HEK293T (cell line): Measurements from ENCODE around the gene TMEM51.

ENCODE experiments used
- CTCF ChIA-PET: fragments of 350-600 bp; formaldehyde crosslinking; extraction: SDS; loops from one replicate; lab custom pipeline; 2021; ENCODE audit warnings: antibody characterized with exemption, inconsistent platforms; lab: Yijun Ruan, JAX
- POLR2A ChIA-PET: fragments of 350-600 bp; formaldehyde crosslinking; extraction: SDS; loops from one replicate; lab custom pipeline; 2020; ENCODE audit warnings: antibody characterized with exemption, inconsistent platforms; lab: Yijun Ruan, JAX
- DNase-seq: peaks from one replicate; pipeline ENCODE4 v3.0.0; 2012; ENCODE audit warnings: mixed read lengths; ENCODE audit errors: extremely low spot score
- ARNT ChIP-seq: fragments of 450-650 bp; IDR thresholded peaks from 2 replicates; pipeline ENCODE4 v1.6.1; 2017; ENCODE audit warnings: mild to moderate bottlenecking
- BHLHE40 ChIP-seq: fragments of 450-650 bp; IDR thresholded peaks from 2 replicates; pipeline ENCODE4 v1.6.1; 2016; ENCODE audit warnings: mild to moderate bottlenecking, moderate library complexity, borderline replicate concordance
- CTBP1 ChIP-seq: fragments of 450-650 bp; IDR thresholded peaks from 2 replicates; pipeline ENCODE4 v1.6.1; 2016; ENCODE audit warnings: borderline replicate concordance
- ELF4 ChIP-seq: fragments of 450-650 bp; IDR thresholded peaks from 2 replicates; pipeline ENCODE4 v1.6.1; 2017; ENCODE audit warnings: antibody characterized with exemption
- FOXA1 ChIP-seq: fragments of 450-650 bp; IDR thresholded peaks from 2 replicates; pipeline ENCODE4 v1.6.1; 2016; ENCODE audit warnings: mild to moderate bottlenecking
- FOXK2 ChIP-seq: fragments of 450-650 bp; IDR thresholded peaks from 2 replicates; pipeline ENCODE4 v1.6.1; 2016; ENCODE audit warnings: mild to moderate bottlenecking
- FOXM1 ChIP-seq: fragments of 450-650 bp; IDR thresholded peaks from 2 replicates; pipeline ENCODE4 v1.6.1; 2017; ENCODE audit warnings: mild to moderate bottlenecking, borderline replicate concordance
- HDGF ChIP-seq: fragments of 450-650 bp; IDR thresholded peaks from 2 replicates; pipeline ENCODE4 v1.6.1; 2017; ENCODE audit warnings: antibody characterized with exemption, borderline replicate concordance
- L3MBTL2 ChIP-seq: fragments of 450-650 bp; conservative IDR thresholded peaks from 2 replicates; pipeline ENCODE4 v1.6.1; 2016; ENCODE audit warnings: mild to moderate bottlenecking
- LEF1 ChIP-seq: fragments of 450-650 bp; IDR thresholded peaks from 2 replicates; pipeline ENCODE4 v1.6.1; 2017; ENCODE audit warnings: mild to moderate bottlenecking, borderline replicate concordance
- NFRKB ChIP-seq: fragments of 450-650 bp; IDR thresholded peaks from 2 replicates; pipeline ENCODE4 v1.6.1; 2016; ENCODE audit warnings: mild to moderate bottlenecking, moderate library complexity
- SP1 ChIP-seq: fragments of 450-650 bp; IDR thresholded peaks from 2 replicates; pipeline ENCODE4 v1.6.1; 2017
- SUZ12 ChIP-seq: fragments of 450-650 bp; IDR thresholded peaks from 2 replicates; pipeline ENCODE4 v1.6.1; 2016; ENCODE audit warnings: mild to moderate bottlenecking
- TARDBP ChIP-seq: fragments of 450-650 bp; IDR thresholded peaks from 2 replicates; pipeline ENCODE4 v1.6.1; 2016
- ZNF384 ChIP-seq: fragments of 450-650 bp; IDR thresholded peaks from 2 replicates; pipeline ENCODE4 v1.6.1; 2016
- TF ChIP-seq, protein P1 (sequence below): fragments of 450-650 bp; IDR thresholded peaks from 2 replicates; pipeline ENCODE4 v1.6.1; 2016

TMEM51 gene

DNA sequence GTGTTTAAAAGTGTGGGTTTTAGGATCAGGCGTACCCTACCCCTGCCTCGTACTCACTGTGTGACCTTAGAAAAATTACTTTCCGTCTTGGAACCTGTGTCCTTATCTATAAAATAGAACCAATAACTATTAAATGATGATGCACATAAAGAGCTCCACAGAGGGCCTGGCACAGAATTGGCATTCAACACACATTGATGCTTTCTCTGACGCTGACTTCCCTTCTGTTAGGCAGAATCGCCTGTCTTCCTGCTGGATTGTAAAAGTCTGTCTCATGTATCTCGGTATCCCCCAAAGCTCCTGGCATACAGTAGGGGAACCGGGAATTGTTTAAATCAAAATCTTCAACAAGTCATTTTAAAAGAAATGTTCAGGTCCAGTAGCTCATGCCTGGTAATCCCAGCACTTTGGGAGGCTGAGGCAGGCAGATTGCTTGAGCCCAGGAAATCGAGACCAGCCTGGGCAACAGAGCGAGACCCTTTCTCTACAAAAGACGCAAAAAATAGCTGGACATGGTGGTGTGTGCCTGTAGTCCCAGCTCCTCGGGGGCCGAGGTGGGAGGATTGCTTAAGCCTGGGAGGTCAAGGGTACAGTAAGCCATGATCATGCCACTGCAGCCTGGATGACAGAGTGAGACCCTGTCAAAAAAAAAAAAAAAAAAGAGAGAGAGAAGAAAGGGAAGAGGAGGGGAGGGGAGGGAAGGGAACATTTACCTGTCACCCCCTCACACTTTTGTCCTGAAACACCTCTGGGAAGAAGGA is 52.2 kb downstream of the TMEM51 start:
- TF ChIP-seq SP1 (no peak), ARNT (no peak), ZNF384 (no peak), NFRKB (no peak)
- ChIA-PET POLR2A (no interaction called here), CTCF (no interaction called here)
- no peak for DNase-seq

DNA sequence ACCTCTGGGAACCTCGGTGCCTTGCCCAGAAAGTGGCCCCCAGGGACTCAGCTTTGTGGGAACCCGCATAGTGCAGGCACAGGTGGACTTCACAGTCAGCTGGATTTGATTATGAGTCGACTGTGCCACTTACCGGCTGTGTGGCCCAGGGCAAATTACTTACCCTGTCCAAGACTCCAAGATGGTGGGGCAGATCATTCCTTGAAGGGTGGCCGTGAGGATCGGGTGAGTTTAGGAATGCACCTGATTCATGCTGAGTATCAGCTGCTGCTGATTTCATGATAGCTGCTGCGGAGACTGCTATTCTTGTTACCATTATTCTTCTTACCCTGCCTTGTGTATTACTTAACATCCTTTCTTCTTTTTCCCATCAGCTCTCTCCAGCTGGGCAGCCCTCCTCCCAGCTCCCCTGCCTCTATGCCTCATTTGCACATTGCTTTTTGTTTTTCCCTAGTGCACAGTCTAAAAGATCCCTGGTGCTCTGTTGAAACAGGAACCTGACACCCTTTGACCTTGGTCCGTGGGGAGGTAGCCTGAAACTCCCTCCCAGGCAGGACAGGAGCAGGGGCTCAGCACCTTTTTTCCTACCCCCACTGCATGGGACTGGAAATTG is 53.0 kb downstream of the TMEM51 start:
- ChIA-PET POLR2A (no interaction called here), CTCF (no interaction called here)
- DNase-seq = no peak
- TF ChIP-seq, protein P1, sequence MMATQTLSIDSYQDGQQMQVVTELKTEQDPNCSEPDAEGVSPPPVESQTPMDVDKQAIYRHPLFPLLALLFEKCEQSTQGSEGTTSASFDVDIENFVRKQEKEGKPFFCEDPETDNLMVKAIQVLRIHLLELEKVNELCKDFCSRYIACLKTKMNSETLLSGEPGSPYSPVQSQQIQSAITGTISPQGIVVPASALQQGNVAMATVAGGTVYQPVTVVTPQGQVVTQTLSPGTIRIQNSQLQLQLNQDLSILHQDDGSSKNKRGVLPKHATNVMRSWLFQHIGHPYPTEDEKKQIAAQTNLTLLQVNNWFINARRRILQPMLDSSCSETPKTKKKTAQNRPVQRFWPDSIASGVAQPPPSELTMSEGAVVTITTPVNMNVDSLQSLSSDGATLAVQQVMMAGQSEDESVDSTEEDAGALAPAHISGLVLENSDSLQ = no peak
- no peak for TF ChIP-seq ZNF384
- TF ChIP-seq FOXA1 = no peak
- no peak for TF ChIP-seq FOXM1
- no peak for TF ChIP-seq CTBP1
- TF ChIP-seq SP1 = no peak
- TF ChIP-seq HDGF = no peak
- TF ChIP-seq BHLHE40 = no peak
- TF ChIP-seq SUZ12 = no peak
- no peak for TF ChIP-seq ELF4
- TF ChIP-seq L3MBTL2 = no peak
- TF ChIP-seq TARDBP = no peak
- no peak for TF ChIP-seq LEF1

DNA sequence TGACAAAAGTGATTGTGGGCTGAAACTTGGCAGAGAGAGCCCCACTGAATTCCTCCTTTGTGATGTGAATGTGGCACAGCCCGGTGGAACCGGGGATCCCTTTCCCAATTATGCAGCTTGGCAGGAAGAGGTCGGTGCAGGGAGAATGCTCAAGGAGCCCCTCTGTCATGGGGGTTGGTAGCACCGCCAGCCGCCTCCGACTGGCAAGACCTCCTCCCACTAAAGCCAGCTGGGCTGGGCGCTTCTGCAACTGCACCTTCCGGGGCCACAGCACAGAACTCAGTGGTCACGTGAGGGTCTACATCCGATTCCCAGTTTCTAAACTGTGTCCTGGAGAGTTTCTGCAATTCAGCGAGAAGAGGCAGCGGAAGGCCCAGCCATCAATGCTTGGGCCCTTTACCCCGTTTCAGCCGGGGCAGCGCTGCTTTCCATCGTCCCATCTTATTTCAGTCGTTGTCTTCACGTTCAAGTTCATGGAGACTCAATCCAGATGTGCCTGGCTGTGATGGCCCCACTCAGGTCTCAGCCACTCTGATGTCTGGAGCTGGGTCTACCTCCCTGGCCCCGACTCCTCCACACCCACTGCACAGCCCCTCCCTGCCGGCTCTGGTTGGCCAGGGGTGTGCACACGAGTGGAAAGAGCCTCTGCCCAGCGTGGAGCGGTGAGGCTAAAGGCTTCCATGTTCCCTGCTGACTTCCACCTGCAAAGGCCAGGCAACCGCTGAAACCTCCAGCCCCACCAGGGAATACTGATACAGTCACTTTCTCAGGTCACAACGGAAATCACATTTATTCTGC is 53.7 kb downstream of the TMEM51 start:
- TF ChIP-seq ZNF384 (no peak), FOXM1 (no peak), CTBP1 (no peak), BHLHE40 (no peak), SUZ12 (no peak), FOXK2 (no peak), SP1 (no peak), ELF4 (no peak), ARNT (no peak), NFRKB (no peak), LEF1 (no peak), L3MBTL2 (no peak), HDGF (no peak), TARDBP (no peak), FOXA1 (no peak)
- TF ChIP-seq, protein P1 = no peak
- ChIA-PET POLR2A (no interaction called here), CTCF (no interaction called here)
- DNase-seq = no peak

DNA sequence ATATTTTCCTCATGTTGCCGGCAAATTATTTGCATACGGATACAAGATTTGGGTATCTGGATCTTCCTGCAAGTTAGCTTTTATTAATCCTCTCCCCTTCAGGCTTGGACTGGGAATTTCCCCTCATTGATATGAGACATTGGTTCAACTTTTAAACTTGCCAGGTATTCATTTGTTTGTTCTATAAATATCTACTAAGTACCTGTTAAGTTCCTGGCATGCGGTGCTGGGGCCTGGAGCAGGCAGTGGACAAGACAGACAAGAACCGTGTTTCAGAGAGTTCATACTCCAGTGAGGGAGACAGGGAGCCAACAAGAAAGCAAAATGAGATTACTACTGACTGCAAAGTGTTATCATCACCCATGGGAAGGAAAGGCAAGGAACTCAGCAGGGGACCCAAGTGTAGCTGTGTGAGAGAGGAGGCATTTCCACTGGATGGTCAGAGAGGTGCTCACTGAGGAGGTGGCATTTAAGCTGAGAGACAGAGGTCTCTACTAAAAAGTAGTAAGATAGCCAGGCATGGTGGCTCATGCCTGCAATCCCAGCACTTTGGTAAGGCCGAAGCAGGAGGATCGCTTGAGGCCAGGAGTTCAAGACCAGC is 54.4 kb downstream of the TMEM51 start:
- ChIA-PET CTCF (no interaction called here), POLR2A (no interaction called here)
- no peak for DNase-seq
- no peak for TF ChIP-seq BHLHE40
- TF ChIP-seq FOXM1 = no peak
- no peak for TF ChIP-seq L3MBTL2

GRCh38 chr1:15210651-15211375 is 57.3 kb downstream of the TMEM51 start:
- CTCF ChIA-PET = no interaction called here
- POLR2A ChIA-PET = interaction anchor here (0.7 to 1.5 kb wide), 2 partner anchors 10 kb away, joined by 3 to 5 read pairs; no protein-coding TSS in a partner anchor
- DNase-seq = no peak
- TF ChIP-seq ARNT = no peak
- no peak for TF ChIP-seq BHLHE40
- TF ChIP-seq FOXK2 = no peak
- TF ChIP-seq SUZ12 = no peak
- TF ChIP-seq SP1 = no peak
- TF ChIP-seq TARDBP = no peak
- no peak for TF ChIP-seq L3MBTL2
- TF ChIP-seq, protein P1 = no peak
- no peak for TF ChIP-seq ELF4
- no peak for TF ChIP-seq ZNF384
